Breast epithelium (tissue), 4 donors: ENCODE measurements around the gene ADCY7. TPM values are rescaled to one million over a fixed set of nuclear protein-coding genes. Genes with fewer than 3 reads are reported as not detected.
A peak's percentile ranks its signal among the peaks of the same experiment; 100 is the strongest.

Experiments used
- DNase-seq, 2 donors: peaks; one replicate each; pipeline ENCODE4 v3.0.0-alpha.2; 2019; ENCODE audit warnings: low spot score in 2 of 2
- H3K27ac ChIP-seq, 2 donors: fragments of 200-600 bp; sonication (generic) in 1 of 2; one replicate each; pipeline ENCODE4 v1.5.1; 2016 to 2019; ENCODE audit warnings: mild to moderate bottlenecking in 1 of 2
- H3K27me3 ChIP-seq, 2 donors: fragments of 200-600 bp; sonication (generic) in 1 of 2; one replicate each; pipeline versions ENCODE4 v1.5.1 to v1.6.0; 2017 to 2019; ENCODE audit warnings: control low read depth in 1 of 2, mild to moderate bottlenecking in 1 of 2
- H3K36me3 ChIP-seq: fragments of 200-600 bp; one replicate; pipeline ENCODE4 v1.5.1; 2019
- H3K4me1 ChIP-seq, 2 donors: fragments of 200-600 bp; sonication (generic); one replicate each; pipeline ENCODE4 v1.5.1; 2016 to 2019; ENCODE audit warnings: control low read depth in 1 of 2
- H3K4me3 ChIP-seq, 3 donors: fragments of 200-600 bp; sonication (generic); 1 replicate in 2 of 3; 2 replicates in 1 of 3; pipeline ENCODE4 v1.5.1; 2016 to 2019; ENCODE audit warnings: mild to moderate bottlenecking in 3 of 3, moderate library complexity in 2 of 3
- H3K9me3 ChIP-seq, 2 donors: fragments of 200-600 bp; sonication (generic) in 1 of 2; one replicate each; pipeline ENCODE4 v1.5.1; 2016 to 2019; ENCODE audit warnings: control low read depth in 1 of 2
- POLR2A ChIP-seq: fragments of 450-650 bp; IDR thresholded peaks from one replicate; pipeline ENCODE4 v1.6.1; 2016; ENCODE audit warnings: antibody characterized with exemption, mild to moderate bottlenecking, moderate library complexity
- POLR2AphosphoS5 ChIP-seq, 3 donors: sonication (generic); formaldehyde crosslinking; IDR thresholded peaks; one replicate each; pipeline ENCODE4 v1.6.1; 2017; ENCODE audit warnings: antibody characterized with exemption in 3 of 3
- intact Hi-C: fragments of 100-400 bp; cut with DNase I; formaldehyde crosslinking; loops from one replicate; pipeline ENCODE4 v1.15.1; 2023; ENCODE audit warnings: low total_unique reads
- total RNA-seq, 3 donors: library from RNA; depleted of rRNA; stranded (reverse); fragments of >200 nt; gene quantifications; one replicate each; pipeline ENCODE4 v1.1.0, GENCODE V29; 2016
- TF ChIP-seq, protein P1 (sequence below), 3 donors: fragments of 450-650 bp; IDR thresholded peaks; one replicate each; pipeline ENCODE4 v1.5.1; 2016 to 2017; ENCODE audit warnings: antibody characterized with exemption in 3 of 3, mild to moderate bottlenecking in 3 of 3, moderate library complexity in 3 of 3

Gene ADCY7
- total RNA-seq: 10 to 100 TPM in 2 of 3 donors, 1 to 10 TPM in 1; 6.2 to 30.7 (median 10.2) TPM

DNA sequence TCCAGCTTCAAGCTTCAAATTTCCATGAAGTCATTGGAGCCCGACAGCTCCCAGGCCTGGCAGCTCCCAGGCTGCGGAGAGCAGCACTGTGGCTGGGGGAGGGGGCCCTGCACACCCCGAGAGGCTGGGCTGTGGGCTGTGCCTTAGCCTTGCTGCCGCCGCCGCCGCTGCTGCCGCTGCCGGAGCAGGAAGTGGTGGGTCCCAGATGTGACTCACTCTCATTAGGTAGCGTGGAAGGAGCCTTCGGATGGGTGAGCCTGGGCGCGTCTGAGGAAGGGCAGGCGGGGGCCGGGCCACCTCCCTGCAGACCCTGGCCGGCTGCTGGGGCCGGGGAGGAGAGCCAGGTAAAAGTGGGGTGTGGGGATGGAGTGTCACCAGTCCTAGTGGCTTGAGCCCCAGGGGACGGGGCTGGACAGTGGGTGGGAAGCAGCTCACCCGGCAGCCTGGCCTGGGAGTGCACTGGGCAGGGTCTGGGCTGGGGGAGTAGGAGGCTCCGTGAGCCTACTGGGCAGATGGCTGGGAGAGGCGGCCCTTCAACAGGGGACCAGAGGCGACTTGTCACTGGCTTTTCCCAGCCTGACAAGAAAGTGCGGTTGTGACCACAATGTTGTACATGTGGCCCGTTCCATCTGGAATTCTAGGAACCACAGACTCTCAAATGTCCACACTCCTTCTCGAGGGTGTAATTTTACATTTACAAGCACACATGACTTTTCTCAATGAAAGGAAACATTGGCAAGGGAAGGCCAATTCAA is at the start of gene ADCY7:
Gene ADCY7 (plus strand): TSS at position 215 of the 755 bp plus-strand sequence. CDS start 21,629 bp downstream, outside the sequence.
- H3K27ac ChIP-seq: peak within 1 kb of the TSS in 1 of 2 donors; percentile 66
- peak within 1 kb of the TSS; percentile 27 to 58 (median 32) for H3K4me3 ChIP-seq
- TF ChIP-seq, protein P1, sequence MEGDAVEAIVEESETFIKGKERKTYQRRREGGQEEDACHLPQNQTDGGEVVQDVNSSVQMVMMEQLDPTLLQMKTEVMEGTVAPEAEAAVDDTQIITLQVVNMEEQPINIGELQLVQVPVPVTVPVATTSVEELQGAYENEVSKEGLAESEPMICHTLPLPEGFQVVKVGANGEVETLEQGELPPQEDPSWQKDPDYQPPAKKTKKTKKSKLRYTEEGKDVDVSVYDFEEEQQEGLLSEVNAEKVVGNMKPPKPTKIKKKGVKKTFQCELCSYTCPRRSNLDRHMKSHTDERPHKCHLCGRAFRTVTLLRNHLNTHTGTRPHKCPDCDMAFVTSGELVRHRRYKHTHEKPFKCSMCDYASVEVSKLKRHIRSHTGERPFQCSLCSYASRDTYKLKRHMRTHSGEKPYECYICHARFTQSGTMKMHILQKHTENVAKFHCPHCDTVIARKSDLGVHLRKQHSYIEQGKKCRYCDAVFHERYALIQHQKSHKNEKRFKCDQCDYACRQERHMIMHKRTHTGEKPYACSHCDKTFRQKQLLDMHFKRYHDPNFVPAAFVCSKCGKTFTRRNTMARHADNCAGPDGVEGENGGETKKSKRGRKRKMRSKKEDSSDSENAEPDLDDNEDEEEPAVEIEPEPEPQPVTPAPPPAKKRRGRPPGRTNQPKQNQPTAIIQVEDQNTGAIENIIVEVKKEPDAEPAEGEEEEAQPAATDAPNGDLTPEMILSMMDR (IDR thresholded peaks at IDR 0.05): no peak
- no peak for TF ChIP-seq POLR2A
- no peak for TF ChIP-seq POLR2AphosphoS5 (IDR thresholded peaks at IDR 0.05)
- H3K9me3 ChIP-seq: no peaks in the 10 kb centered on the region
- H3K27me3 ChIP-seq: no peaks in the 10 kb centered on the region
- intact Hi-C loops: no loop called here
- no peaks in the 10 kb centered on the region for H3K36me3 ChIP-seq
- no peak for DNase-seq
- no peaks in the 10 kb centered on the region for H3K4me1 ChIP-seq

DNA sequence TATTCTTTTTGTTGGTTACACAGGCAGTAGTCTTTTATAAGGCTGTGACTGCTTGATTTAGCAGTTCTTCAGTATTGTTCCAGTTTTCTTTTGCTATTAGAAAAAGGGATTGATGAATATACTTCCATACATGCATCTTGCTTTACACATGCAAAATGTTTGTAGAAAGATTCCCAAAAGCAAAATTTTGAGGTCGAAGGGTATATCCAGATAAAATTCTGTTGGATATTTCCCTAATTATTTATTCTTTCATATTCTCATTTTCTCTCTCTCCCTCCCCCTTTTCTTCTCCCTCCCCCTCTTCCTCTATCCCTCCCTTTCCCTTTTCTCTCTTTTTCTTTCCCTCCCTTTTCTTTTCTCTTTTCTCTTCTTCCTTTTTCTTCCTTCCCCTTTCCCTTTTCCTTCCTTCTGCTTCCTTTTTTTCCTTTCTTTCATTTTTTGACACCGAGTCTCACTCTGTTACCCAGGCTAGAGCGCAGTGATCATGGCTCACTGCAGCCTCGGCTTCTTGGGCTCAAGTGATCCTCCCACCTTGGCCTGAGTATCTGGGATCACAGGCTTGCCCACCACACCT is 46.9 kb upstream of the ADCY7 start:
- intact Hi-C loops: no loop called here
- no peak overlapping the region for H3K27ac ChIP-seq
- TF ChIP-seq POLR2AphosphoS5 (IDR thresholded peaks at IDR 0.05): no peak
- no peaks in the 10 kb centered on the region for H3K36me3 ChIP-seq
- H3K4me3 ChIP-seq: no peak overlapping the region
- H3K4me1 ChIP-seq: no peaks in the 10 kb centered on the region
- no peak for DNase-seq
- no peaks in the 10 kb centered on the region for H3K9me3 ChIP-seq
- no peaks in the 10 kb centered on the region for H3K27me3 ChIP-seq

DNA sequence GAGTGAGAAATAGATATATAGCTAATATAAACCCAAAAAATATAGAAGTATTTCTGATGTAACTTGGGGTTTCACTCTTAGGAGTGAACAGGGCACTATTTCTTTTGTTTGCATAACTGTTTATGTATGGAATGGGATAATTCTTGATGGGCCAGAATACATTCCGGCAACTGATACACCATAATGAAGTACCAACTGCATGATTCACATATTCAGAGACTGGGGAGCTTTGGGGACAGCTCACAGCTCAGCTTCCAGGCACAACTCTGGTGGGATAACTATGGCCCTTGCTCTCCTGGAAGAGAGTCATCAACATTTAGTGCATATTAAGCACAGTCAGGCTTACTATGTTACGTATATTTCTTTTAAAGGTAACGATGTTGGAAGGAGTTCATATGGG is 42.1 kb upstream of the ADCY7 start:
- TF ChIP-seq, protein P1 (IDR thresholded peaks at IDR 0.05): no peak
- TF ChIP-seq POLR2AphosphoS5 (IDR thresholded peaks at IDR 0.05): no peak
- Histone ChIP-seq H3K9me3 (no peaks in the 10 kb centered on the region), H3K36me3 (no peaks in the 10 kb centered on the region), H3K27me3 (no peaks in the 10 kb centered on the region), H3K4me1 (no peaks in the 10 kb centered on the region), H3K4me3 (no peak overlapping the region), H3K27ac (no peak overlapping the region)
- no peak for DNase-seq
- intact Hi-C loops: no loop called here

DNA sequence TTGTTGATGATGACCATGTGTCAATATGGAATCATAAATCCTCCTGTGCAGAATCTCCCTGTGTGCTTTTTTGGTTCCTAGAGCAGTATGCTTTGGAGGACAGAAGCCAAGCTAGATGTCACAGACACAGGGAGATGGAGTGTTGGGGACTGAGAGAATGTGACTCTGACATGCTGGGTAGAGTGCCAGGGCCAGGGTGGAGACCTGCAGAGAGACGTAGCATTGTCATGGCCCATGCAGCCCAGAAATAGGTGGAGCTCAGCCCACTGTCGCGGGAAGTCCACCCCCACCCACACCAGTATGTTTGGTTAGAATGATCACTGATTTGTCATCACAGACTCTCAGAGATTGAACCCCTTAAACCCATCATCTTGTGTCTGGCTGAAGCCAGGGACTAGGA is 39.2 kb upstream of the ADCY7 start:
- DNase-seq: no peak
- no peaks in the 10 kb centered on the region for H3K4me1 ChIP-seq
- H3K27me3 ChIP-seq: no peaks in the 10 kb centered on the region
- intact Hi-C loops: no loop called here
- no peak overlapping the region for H3K4me3 ChIP-seq
- TF ChIP-seq POLR2A (no peak), POLR2AphosphoS5 (IDR thresholded peaks at IDR 0.05) (no peak)
- TF ChIP-seq, protein P1 (IDR thresholded peaks at IDR 0.05): no peak
- no peak overlapping the region for H3K27ac ChIP-seq
- no peaks in the 10 kb centered on the region for H3K9me3 ChIP-seq
- no peaks in the 10 kb centered on the region for H3K36me3 ChIP-seq

DNA sequence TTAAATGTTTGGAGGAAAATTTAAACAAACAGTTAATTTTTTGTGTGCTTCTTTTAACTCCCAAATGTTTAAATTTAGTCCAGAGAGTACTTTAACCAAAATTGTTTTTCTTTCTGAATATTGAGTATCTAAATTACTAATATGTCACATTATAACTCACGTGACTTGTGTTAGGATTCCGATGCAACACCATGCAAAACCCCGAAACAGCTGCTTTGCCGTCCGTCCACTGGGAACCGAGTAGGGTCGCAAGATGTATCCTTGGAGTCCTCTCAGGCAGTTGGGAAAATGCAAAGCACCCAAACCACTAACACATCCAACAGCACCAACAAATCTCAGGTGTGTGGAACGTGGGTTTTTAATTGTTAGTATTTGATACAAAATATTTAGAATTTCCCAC is 38.7 kb upstream of the ADCY7 start:
- Histone ChIP-seq H3K27me3 (no peaks in the 10 kb centered on the region), H3K27ac (no peak overlapping the region), H3K4me3 (no peak overlapping the region), H3K9me3 (no peaks in the 10 kb centered on the region), H3K4me1 (no peaks in the 10 kb centered on the region), H3K36me3 (no peaks in the 10 kb centered on the region)
- no peak for DNase-seq
- intact Hi-C loops: no loop called here
- TF ChIP-seq POLR2A (no peak), POLR2AphosphoS5 (IDR thresholded peaks at IDR 0.05) (no peak)
- TF ChIP-seq, protein P1 (IDR thresholded peaks at IDR 0.05): no peak
